Bronchial epithelial cell (primary cell): Measurements from ENCODE around the gene LMX1B. TPM values are rescaled to one million over a fixed set of nuclear protein-coding genes. Genes with fewer than 3 reads are reported as not detected.

ENCODE experiments used
- DNase-seq: peaks from one replicate; pipeline ENCODE4 v3.0.0-alpha.2; 2010; ENCODE audit warnings: low read depth
- FAIRE-seq: peaks from 2 replicates; lab custom pipeline; 2011; peaks lifted over from hg19 to GRCh38; lab: Jason Lieb, UNC
- H3K27me3 ChIP-seq: 2 replicates; pipeline ENCODE4 v1.5.1; 2011; ENCODE audit warnings: low read length; ENCODE audit not compliant: control insufficient read depth, insufficient read depth
- H3K36me3 ChIP-seq: 2 replicates; pipeline ENCODE4 v1.5.1; 2011; ENCODE audit warnings: low read length; ENCODE audit not compliant: control insufficient read depth, insufficient read depth
- H3K4me3 ChIP-seq: 2 replicates; pipeline ENCODE4 v1.5.1; 2011; ENCODE audit warnings: mild to moderate bottlenecking, low read depth, low read length, control low read depth
- CTCF ChIP-seq: IDR thresholded peaks from 2 replicates; pipeline ENCODE4 v1.5.1; 2011; ENCODE audit warnings: mild to moderate bottlenecking, moderate library complexity, low read length, control low read depth, inconsistent platforms; ENCODE audit not compliant: insufficient read depth, severe bottlenecking
- total RNA-seq: library from RNA; depleted of rRNA; stranded (reverse); fragments of >200 nt; gene quantifications from 2 replicates; pipeline ENCODE4 v1.2.1, GENCODE V29; 2014

LMX1B gene
- total RNA-seq, 1 donor from 2014 or later, result not detected

- Histone ChIP-seq H3K36me3 (no peaks in the 10 kb centered on the region), H3K4me3 (no peak overlapping the region), H3K27me3 (peaks cover 15% of the 10 kb centered on the region)
- FAIRE-seq (no peak), DNase-seq (no peak)
- no peak for TF ChIP-seq CTCF
Observed at GRCh38 chr9:126635661-126636439, 22.1 kb downstream of the LMX1B start.

- Histone ChIP-seq H3K36me3 (no peaks in the 10 kb centered on the region), H3K27me3 (peaks cover 15% of the 10 kb centered on the region), H3K4me3 (no peak overlapping the region)
- DNase-seq (no peak), FAIRE-seq (no peak)
- no peak for TF ChIP-seq CTCF
Observed at GRCh38 chr9:126636983-126637798, 23.5 kb downstream of the LMX1B start.

- Histone ChIP-seq H3K4me3 (no peak overlapping the region), H3K36me3 (no peaks in the 10 kb centered on the region), H3K27me3 (peaks cover 15% of the 10 kb centered on the region)
- DNase-seq (peak; percentile 21), FAIRE-seq (no peak)
- no peak for TF ChIP-seq CTCF
Observed at GRCh38 chr9:126638571-126639132, 24.9 kb downstream of the LMX1B start.

GRCh38 chr9:126639318-126640000 is 25.7 kb downstream of the LMX1B start:
- H3K36me3 ChIP-seq, result no peaks in the 10 kb centered on the region
- DNase-seq, result no peak
- no peak for FAIRE-seq
- no peak overlapping the region for H3K4me3 ChIP-seq
- H3K27me3 ChIP-seq, result peaks cover 20% of the 10 kb centered on the region
- no peak for TF ChIP-seq CTCF

- FAIRE-seq, result no peak
- H3K27me3 ChIP-seq, result peaks cover 36% of the 10 kb centered on the region
- DNase-seq, result no peak
- H3K36me3 ChIP-seq, result no peaks in the 10 kb centered on the region
- H3K4me3 ChIP-seq, result no peak overlapping the region
- TF ChIP-seq CTCF, result no peak
Observed at GRCh38 chr9:126641118-126641851, 27.6 kb downstream of the LMX1B start.
